HL-60 (cell line): ENCODE measurements around the gene ZSCAN5B.
"Not testable (repeated sequence)": the region's sequence is repeated elsewhere in the genome, so short reads cannot be mapped to it uniquely, and the experiment has no call there.

Experiments used
- DNase-seq, 2 experiments: peaks; one replicate each; pipeline ENCODE4 v3.0.0-alpha.2; 2010 to 2020; ENCODE audit warnings: low read depth in 1 of 2, low spot score in 1 of 2
- H3K27ac ChIP-seq: fragments of 250-450 bp; sonication (Bioruptor Pico); replicated peaks from 2 replicates; pipeline ENCODE4 v1.5.1; 2020; ENCODE audit warnings: mild to moderate bottlenecking, moderate library complexity
- H3K27me3 ChIP-seq: fragments of 250-450 bp; sonication (Bioruptor Pico); 2 replicates; pipeline ENCODE4 v1.5.1; 2021; ENCODE audit warnings: mild to moderate bottlenecking, moderate library complexity; ENCODE audit not compliant: insufficient read depth, poor library complexity, severe bottlenecking
- H3K4me3 ChIP-seq: replicated peaks from 2 replicates; pipeline ENCODE4 v1.5.1; 2011; ENCODE audit warnings: mild to moderate bottlenecking, control low read depth, low read length; ENCODE audit not compliant: insufficient read depth
- CTCF ChIP-seq: IDR thresholded peaks from one replicate; pipeline ENCODE4 v1.5.1; 2011; ENCODE audit warnings: low read length, control low read depth, inconsistent platforms; ENCODE audit not compliant: insufficient read depth
- GABPA ChIP-seq: IDR thresholded peaks from 2 replicates; pipeline ENCODE4 v1.6.1; 2012; ENCODE audit warnings: low read depth
- POLR2AphosphoS5 ChIP-seq: IDR thresholded peaks from 2 replicates; pipeline ENCODE4 v1.6.1; 2012; ENCODE audit warnings: low read depth
- REST ChIP-seq: IDR thresholded peaks from 2 replicates; pipeline ENCODE4 v1.6.1; 2012; ENCODE audit warnings: low read depth; ENCODE audit not compliant: insufficient replicate concordance
- SPI1 ChIP-seq: IDR thresholded peaks from 2 replicates; pipeline ENCODE4 v1.6.1; 2012; ENCODE audit warnings: low read depth, mild to moderate bottlenecking, borderline replicate concordance

ZSCAN5B gene

DNA sequence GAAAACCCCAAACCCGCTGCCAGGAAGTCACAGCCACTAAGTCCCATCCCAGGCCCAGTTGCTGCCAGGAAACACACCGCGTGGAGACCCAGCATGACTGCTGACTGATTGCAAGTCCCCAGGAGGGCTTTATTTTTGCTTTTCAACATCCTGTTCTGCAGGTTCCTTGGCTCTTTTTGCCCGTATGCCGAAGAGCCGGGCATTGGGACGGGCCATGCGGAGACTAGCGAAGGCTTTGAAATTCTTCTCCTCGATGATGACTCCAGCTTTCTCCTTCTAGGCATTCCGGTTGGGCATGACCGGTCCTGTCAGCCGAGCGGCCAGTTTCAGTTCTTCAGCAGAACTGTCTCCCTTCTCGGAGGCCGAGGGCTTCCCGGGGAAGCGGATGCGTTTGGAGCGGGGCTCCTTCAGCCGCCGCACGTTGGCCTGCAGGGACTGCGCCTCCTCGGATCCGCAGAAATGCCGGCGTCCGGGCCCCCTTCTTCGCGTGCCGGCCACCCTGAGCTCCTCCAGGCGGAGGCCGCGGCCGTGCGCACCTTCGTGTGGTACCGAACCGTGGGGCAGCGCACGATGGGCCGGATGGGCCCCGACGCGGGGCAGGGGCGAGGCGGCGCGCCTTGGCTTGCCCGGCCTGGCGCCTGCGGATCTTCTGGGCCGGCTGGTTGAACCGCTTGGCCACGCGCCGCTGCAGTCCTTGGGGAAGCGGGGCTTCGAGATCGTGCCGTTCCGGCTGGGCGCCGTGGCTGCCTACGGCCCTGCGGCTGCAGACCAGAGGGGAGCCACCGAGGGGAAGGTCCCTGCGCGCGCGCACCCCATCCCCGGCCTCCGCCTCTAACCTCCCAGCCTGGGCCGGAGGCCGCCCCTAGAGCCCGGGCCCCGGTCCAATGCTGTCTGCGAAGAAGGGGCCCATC lies 19.7 kb upstream of the ZSCAN5B start:
- no peak overlapping the region for H3K27ac ChIP-seq

DNA sequence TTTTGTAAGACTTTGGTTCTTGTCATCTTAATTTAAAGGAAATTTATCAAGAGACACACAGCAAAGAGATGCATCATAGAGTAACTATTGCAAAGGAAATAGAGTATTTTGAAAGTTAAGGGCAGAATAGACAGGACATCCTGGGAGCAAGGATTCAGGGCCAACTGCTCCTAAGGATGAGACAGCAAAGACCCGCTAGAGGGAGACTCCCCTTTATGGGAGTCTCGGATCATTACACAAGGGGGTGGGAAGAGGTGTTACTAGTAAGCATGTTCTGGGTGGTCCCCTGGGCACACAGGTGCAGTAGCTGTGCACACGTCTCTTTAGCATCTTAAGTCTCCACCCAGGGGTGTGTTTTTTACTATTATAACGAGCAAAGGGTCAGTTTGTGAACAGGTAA lies 14.1 kb upstream of the ZSCAN5B start:
- Histone ChIP-seq H3K4me3 (no peak overlapping the region), H3K27me3 (no peaks in the 10 kb centered on the region), H3K27ac (no peak overlapping the region)
- no peak for DNase-seq
- TF ChIP-seq POLR2AphosphoS5 (no peak), REST (no peak), SPI1 (no peak), CTCF (no peak), GABPA (no peak)

More for the DNA sequence above, 19.7 kb upstream of the ZSCAN5B start:
- DNase-seq = no peak
- Histone ChIP-seq H3K27me3 (no peaks in the 10 kb centered on the region), H3K4me3 (peak overlapping the region; percentile 3; the same call in 1 of the 2 replicates)
- TF ChIP-seq CTCF = no peak

GRCh38 chr19:56210036-56210435 lies 12.5 kb upstream of the ZSCAN5B start:
- not testable (repeated sequence) for DNase-seq, H3K4me3 ChIP-seq, H3K27me3 ChIP-seq, H3K27ac ChIP-seq

GRCh38 chr19:56209091-56209490 lies 11.5 kb upstream of the ZSCAN5B start:
- no peaks in the 10 kb centered on the region for H3K27me3 ChIP-seq
- no peak for DNase-seq
- TF ChIP-seq CTCF (no peak), REST (no peak)
- no peak overlapping the region for H3K27ac ChIP-seq
- H3K4me3 ChIP-seq = no peak overlapping the region

- not testable (repeated sequence) for H3K4me3 ChIP-seq, DNase-seq, H3K27me3 ChIP-seq, H3K27ac ChIP-seq
Measured at GRCh38 chr19:56207581-56207980, 10.0 kb upstream of the ZSCAN5B start.
